H1 (cell line): ENCODE results near the gene RMND5B. TPM values are rescaled to one million over a fixed set of nuclear protein-coding genes. Genes with fewer than 3 reads are reported as not detected.

Source experiments
- CTCF ChIA-PET: fragments of 300-600 bp; sonication (Branson Sonifier 250); formaldehyde crosslinking; loops from one replicate; lab custom pipeline; 2021; ENCODE audit not compliant: partially characterized antibody; lab: Charles Lee
- POLR2A ChIA-PET: fragments of 300-600 bp; sonication (Branson Sonifier 250); formaldehyde crosslinking; loops from one replicate; lab custom pipeline; 2021; ENCODE audit warnings: inconsistent platforms; ENCODE audit not compliant: partially characterized antibody; lab: Charles Lee
- DNase-seq, 2 experiments: peaks; one replicate each; pipeline versions ENCODE4 v3.0.0 to v3.0.0-alpha.2; 2010 to 2022; ENCODE audit warnings: low spot score in 2 of 2, low read depth in 1 of 2, mixed read lengths in 1 of 2
- FAIRE-seq: peaks from 2 replicates; lab custom pipeline; 2011; peaks lifted over from hg19 to GRCh38; lab: Jason Lieb, UNC
- H2AFZ ChIP-seq: 2 replicates; pipeline ENCODE4 v1.8.1; 2012; ENCODE audit warnings: low read length, inconsistent platforms
- H2AK5ac ChIP-seq: 2 replicates; pipeline ENCODE4 v1.6.1; 2013; ENCODE audit warnings: low read depth, low read length
- H2BK120ac ChIP-seq: replicated peaks from 2 replicates; pipeline ENCODE3; 2013; ENCODE audit warnings: low read depth, low read length, inconsistent platforms
- H2BK12ac ChIP-seq: 2 replicates; pipeline ENCODE4 v1.6.1; 2013; ENCODE audit warnings: low read depth, low read length
- H2BK15ac ChIP-seq: 2 replicates; pipeline ENCODE4 v1.6.1; 2013; ENCODE audit warnings: low read length
- H2BK20ac ChIP-seq: 2 replicates; pipeline ENCODE4 v1.6.1; 2013; ENCODE audit warnings: low read length
- H2BK5ac ChIP-seq: 2 replicates; pipeline ENCODE4 v1.6.1; 2013; ENCODE audit warnings: low read depth, low read length
- H3K14ac ChIP-seq: 2 replicates; pipeline ENCODE4 v1.6.1; 2013; ENCODE audit warnings: inconsistent platforms; ENCODE audit not compliant: insufficient read length
- H3K18ac ChIP-seq: 2 replicates; pipeline ENCODE4 v1.6.1; 2013; ENCODE audit warnings: low read length; ENCODE audit errors: extremely low read depth
- H3K23ac ChIP-seq: 2 replicates; pipeline ENCODE4 v1.6.1; 2013; ENCODE audit warnings: inconsistent platforms; ENCODE audit not compliant: insufficient read length
- H3K23me2 ChIP-seq: 2 replicates; pipeline ENCODE4 v1.6.1; 2013; ENCODE audit warnings: low read depth, low read length
- H3K27ac ChIP-seq: 2 replicates; pipeline ENCODE4 v1.6.1; 2011; ENCODE audit warnings: low read depth, low read length, inconsistent platforms
- H3K27me3 ChIP-seq, 4 experiments: replicated peaks in 1 of 4; 1 replicate in 1 of 4; 2 replicates in 3 of 4; pipeline versions ENCODE4 v1.6.1 to v1.8.1; 2011 to 2013; ENCODE audit warnings: low read length in 3 of 4, mild to moderate bottlenecking in 3 of 4, inconsistent platforms in 2 of 4, mixed read lengths in 2 of 4, moderate library complexity in 1 of 4; ENCODE audit not compliant: control insufficient read depth in 3 of 4, insufficient read depth in 3 of 4; ENCODE audit errors: extremely low read depth in 1 of 4
- H3K36me3 ChIP-seq, 4 experiments: 2 replicates each; pipeline versions ENCODE4 v1.6.1 to v1.8.1; 2011 to 2013; ENCODE audit warnings: mild to moderate bottlenecking in 4 of 4, low read length in 3 of 4, moderate library complexity in 2 of 4, control low read depth in 1 of 4, inconsistent platforms in 1 of 4; ENCODE audit not compliant: insufficient read depth in 4 of 4, control insufficient read depth in 2 of 4
- H3K4ac ChIP-seq: replicated peaks from 2 replicates; pipeline ENCODE3; 2013; ENCODE audit warnings: low read length, low read depth, mixed read lengths, inconsistent platforms; ENCODE audit not compliant: insufficient read length
- H3K4me1 ChIP-seq, 4 experiments: replicated peaks in 1 of 4; 1 replicate in 1 of 4; 2 replicates in 3 of 4; pipeline versions ENCODE4 v1.6.1 to v1.8.1; 2011 to 2013; ENCODE audit warnings: low read length in 3 of 4, inconsistent platforms in 2 of 4, mixed read lengths in 1 of 4; ENCODE audit not compliant: insufficient read depth in 4 of 4, control insufficient read depth in 3 of 4
- H3K4me2 ChIP-seq, 2 experiments: 2 replicates each; pipeline versions ENCODE4 v1.6.1 to v1.8.1; 2011 to 2013; ENCODE audit warnings: low read depth in 2 of 2, low read length in 2 of 2, control low read depth in 1 of 2, inconsistent platforms in 1 of 2, mild to moderate bottlenecking in 1 of 2; ENCODE audit not compliant: insufficient read depth in 1 of 2
- H3K4me3 ChIP-seq, 4 experiments: fragments of 200-600, 300-600 bp in 1 of 4; sonication (generic), shearing (Covaris generic), sonication (Bioruptor Twin) in 1 of 4; 2 replicates each; pipeline versions ENCODE4 v1.5.1 to v1.8.1; 2011 to 2016; ENCODE audit warnings: low read length in 4 of 4, low read depth in 3 of 4, control low read depth in 2 of 4, inconsistent platforms in 2 of 4, mild to moderate bottlenecking in 2 of 4, mixed read lengths in 1 of 4, moderate library complexity in 1 of 4; ENCODE audit not compliant: insufficient read depth in 2 of 4; ENCODE audit errors: extremely low read depth in 1 of 4
- H3K56ac ChIP-seq: replicated peaks from 2 replicates; pipeline ENCODE3; 2013; ENCODE audit warnings: low read depth, mild to moderate bottlenecking, mixed read lengths, low read length, inconsistent platforms; ENCODE audit not compliant: insufficient read length
- H3K79me1 ChIP-seq: 2 replicates; pipeline ENCODE4 v1.6.1; 2013; ENCODE audit warnings: low read depth, low read length, control low read depth
- H3K79me2 ChIP-seq, 2 experiments: 2 replicates each; pipeline versions ENCODE4 v1.6.1 to v1.8.1; 2012 to 2013; ENCODE audit warnings: low read length in 2 of 2, mild to moderate bottlenecking in 2 of 2, inconsistent platforms in 1 of 2; ENCODE audit not compliant: insufficient read depth in 2 of 2, control insufficient read depth in 1 of 2
- H3K9ac ChIP-seq, 4 experiments: replicated peaks in 1 of 4; 1 replicate in 1 of 4; 2 replicates in 3 of 4; pipeline versions ENCODE4 v1.6.1 to v1.8.1; 2011 to 2013; ENCODE audit warnings: low read depth in 3 of 4, low read length in 3 of 4, control low read depth in 2 of 4, mild to moderate bottlenecking in 2 of 4, moderate library complexity in 2 of 4, inconsistent platforms in 1 of 4; ENCODE audit errors: extremely low read depth in 1 of 4
- H3K9me3 ChIP-seq, 2 experiments: 2 replicates each; pipeline versions ENCODE4 v1.6.1 to v1.8.1; 2012 to 2013; ENCODE audit warnings: mild to moderate bottlenecking in 2 of 2, moderate library complexity in 2 of 2, control low read depth in 1 of 2, inconsistent platforms in 1 of 2, low read depth in 1 of 2, low read length in 1 of 2, mixed read lengths in 1 of 2; ENCODE audit not compliant: insufficient read depth in 2 of 2
- H4K20me1 ChIP-seq, 2 experiments: replicated peaks in 1 of 2; 2 replicates each; pipeline versions ENCODE3 to v1.8.1; 2011 to 2013; ENCODE audit warnings: inconsistent platforms in 2 of 2, low read length in 2 of 2, mild to moderate bottlenecking in 1 of 2; ENCODE audit not compliant: insufficient read depth in 2 of 2, control insufficient read depth in 1 of 2
- H4K5ac ChIP-seq: 2 replicates; pipeline ENCODE4 v1.6.1; 2013; ENCODE audit warnings: low read length, low read depth, mixed read lengths, inconsistent platforms; ENCODE audit not compliant: insufficient read length
- H4K8ac ChIP-seq: 2 replicates; pipeline ENCODE4 v1.8.0; 2013; ENCODE audit warnings: mild to moderate bottlenecking, moderate library complexity, low read length, inconsistent platforms; ENCODE audit not compliant: insufficient read depth; ENCODE audit errors: extremely low read depth
- H4K91ac ChIP-seq: replicated peaks from 2 replicates; pipeline ENCODE3; 2013; ENCODE audit warnings: low read length, mixed read lengths, inconsistent platforms; ENCODE audit not compliant: insufficient read length
- ATF3 ChIP-seq: IDR thresholded peaks from 2 replicates; pipeline ENCODE4 v1.6.1; 2011; ENCODE audit warnings: low read depth, mild to moderate bottlenecking, low read length; ENCODE audit not compliant: insufficient read depth
- BACH1 ChIP-seq: IDR thresholded peaks from 2 replicates; pipeline ENCODE4 v1.6.1; 2012; ENCODE audit warnings: low read length, improper control_type of control experiment
- CHD2 ChIP-seq: IDR thresholded peaks from 2 replicates; pipeline ENCODE4 v1.6.1; 2012; ENCODE audit warnings: low read length, improper control_type of control experiment
- CTBP2 ChIP-seq: IDR thresholded peaks from 2 replicates; pipeline ENCODE4 v1.7.0; 2011; ENCODE audit warnings: borderline replicate concordance, mild to moderate bottlenecking, moderate library complexity, mixed read lengths, low read length; ENCODE audit not compliant: insufficient read depth, insufficient read length
- GTF2F1 ChIP-seq: IDR thresholded peaks from 2 replicates; pipeline ENCODE4 v1.6.1; 2012; ENCODE audit warnings: low read depth, low read length, improper control_type of control experiment, borderline replicate concordance
- KDM1A ChIP-seq: fragments of 200-600, 300-600 bp; sonication (generic); IDR thresholded peaks from 2 replicates; pipeline ENCODE4 v1.7.1; 2016; ENCODE audit warnings: mild to moderate bottlenecking, low read length, borderline replicate concordance
- KDM5A ChIP-seq: fragments of 200-600 bp; IDR thresholded peaks from 2 replicates; pipeline ENCODE4 v1.7.1; 2012; ENCODE audit warnings: mild to moderate bottlenecking, low read length, inconsistent platforms, mixed read lengths
- MAFK ChIP-seq: IDR thresholded peaks from 2 replicates; pipeline ENCODE4 v1.6.1; 2012; ENCODE audit warnings: low read depth, mild to moderate bottlenecking, improper control_type of control experiment, low read length
- POLR2AphosphoS5 ChIP-seq: IDR thresholded peaks from 2 replicates; pipeline ENCODE4 v1.6.1; 2011; ENCODE audit warnings: low read depth, low read length
- RBBP5 ChIP-seq: IDR thresholded peaks from 2 replicates; pipeline ENCODE4 v1.7.1; 2012; ENCODE audit warnings: low read depth, mild to moderate bottlenecking, inconsistent platforms, low read length, moderate library complexity, borderline replicate concordance
- RFX5 ChIP-seq: IDR thresholded peaks from 2 replicates; pipeline ENCODE4 v1.6.1; 2011; ENCODE audit warnings: low read depth, low read length, improper control_type of control experiment, borderline replicate concordance
- WGBS, 2 experiments: shearing (Covaris generic) in 1 of 2; methylation state at CpG; one replicate each; pipeline versions ENCODE4 v1.1.6 to v1.1.7; 2013 to 2015; ENCODE audit warnings: low lambda C conversion rate in 2 of 2, mixed read lengths in 2 of 2, inconsistent platforms in 1 of 2, low coverage in 1 of 2, missing lambda C conversion rate in 1 of 2; ENCODE audit not compliant: insufficient replicate concordance in 2 of 2, insufficient coverage in 1 of 2, insufficient read length in 1 of 2; ENCODE audit errors: extremely low coverage in 1 of 2, missing lambda C conversion rate in 1 of 2; 5-methylcytosine and 5-hydroxymethylcytosine counted together
- polyA plus RNA-seq, 7 experiments: library from polyadenylated mRNA; depleted of rRNA in 3 of 7; stranded (reverse) in 5 of 7; unstranded in 2 of 7; fragments of >200 nt in 5 of 7; fragments of 200-250 nt in 2 of 7; gene quantifications; 1 replicate in 5 of 7; 2 replicates in 1 of 7; 4 replicates in 1 of 7; pipeline versions ENCODE4 v1.2.1 to v1.2.3, GENCODE V29; 2011 to 2013; ENCODE audit warnings: missing spikeins in 2 of 7, mixed read lengths in 2 of 7
- total RNA-seq: library from RNA; stranded (reverse); fragmentation: NEBNext Ultra II Directional; extraction: Animal tissue kit (Norgen Biotek cat#: 25700); gene quantifications from 2 replicates; pipeline ENCODE4 v1.2.1, GENCODE V29; 2021
- TF ChIP-seq, protein P1 (sequence below): IDR thresholded peaks from 2 replicates; pipeline ENCODE4 v1.6.1; 2012; ENCODE audit warnings: inconsistent platforms

The RMND5B gene
- total and polyA plus RNA-seq, 2 of the 8 experiments (the other 6 are each of a cell fraction or from before 2014, with no cell fraction given), result 75.9 to 90.2 TPM

DNA sequence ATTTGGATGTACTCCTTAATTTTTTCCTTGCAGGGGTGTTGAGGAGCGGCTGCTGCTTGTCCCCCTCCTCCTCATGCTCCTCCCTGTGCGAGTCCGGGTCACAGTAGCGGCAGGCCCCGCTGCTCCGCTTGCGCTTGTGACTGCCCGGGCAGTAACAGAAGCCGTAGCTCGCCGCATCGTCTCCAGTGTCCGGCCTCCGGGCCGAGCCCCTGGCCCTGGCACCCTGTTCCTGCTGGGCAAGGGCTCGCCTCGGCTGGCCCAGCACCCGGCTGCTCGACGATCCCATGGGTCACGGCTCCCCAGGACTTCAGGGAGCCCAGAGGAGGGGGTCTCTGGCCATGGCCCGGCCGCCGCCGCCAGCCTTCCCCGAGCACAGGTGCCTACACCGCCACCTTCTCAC, 56.2 kb downstream of the RMND5B start, which contains the start of gene GMCL2:
Gene GMCL2 (minus strand): TSS at position 358 of the 400 bp plus-strand sequence. CDS start 72 bp downstream, at position 286.
- ChIA-PET POLR2A (interaction anchor here (1.0 to 38.5 kb wide), 3 partner anchors 10 to 41 kb away, joined by 3 to 985 read pairs (median 5); partner anchors contain the start of gene HNRNPAB), CTCF (interaction anchor here (1.1 to 1.2 kb wide), 2 partner anchors 14 to 111 kb away, joined by 3 read pairs; no protein-coding TSS in a partner anchor)
- H3K56ac ChIP-seq, result no peak within 1 kb of the TSS
- no peak within 1 kb of the TSS for H2BK20ac ChIP-seq
- H3K79me2 ChIP-seq, result no peaks in the 10 kb centered on the region
- 0 out of 2 replicates have a peak within 1 kb of the TSS, but pooled peaks have one; percentile 27 for H2BK12ac ChIP-seq
- no peak within 1 kb of the TSS for H3K4ac ChIP-seq
- H3K14ac ChIP-seq, result no peak within 1 kb of the TSS
- no peak within 1 kb of the TSS for H2BK15ac ChIP-seq
- no peak within 1 kb of the TSS for H3K4me2 ChIP-seq
- no peaks in the 10 kb centered on the region for H4K20me1 ChIP-seq
- H3K23ac ChIP-seq, result no peak within 1 kb of the TSS
- H3K9ac ChIP-seq, result no peak within 1 kb of the TSS
- FAIRE-seq (no peak), DNase-seq (no peak)
- H3K4me1 ChIP-seq, result peaks cover 2 to 8% (median 5%) of the 10 kb centered on the region in 4 experiments; a peak in 5 of 7 replicates
- H2AK5ac ChIP-seq, result no peak within 1 kb of the TSS
- no peak within 1 kb of the TSS for H4K91ac ChIP-seq
- no peaks in the 10 kb centered on the region for H3K27me3 ChIP-seq
- no peaks in the 10 kb centered on the region for H3K79me1 ChIP-seq
- no peak within 1 kb of the TSS for H4K8ac ChIP-seq
- no peak within 1 kb of the TSS; the same call in 1 of the 2 replicates for H2AFZ ChIP-seq
- no peak within 1 kb of the TSS; the same call in 1 of the 2 replicates for H3K18ac ChIP-seq
- H3K27ac ChIP-seq, result no peak within 1 kb of the TSS
- no peaks in the 10 kb centered on the region for H3K23me2 ChIP-seq
- no peak within 1 kb of the TSS for H4K5ac ChIP-seq
- no peak within 1 kb of the TSS for H2BK5ac ChIP-seq
- peaks cover 0 to 4% of the 10 kb centered on the region in 2 experiments; a peak in 1 of 4 replicates for H3K9me3 ChIP-seq
- H2BK120ac ChIP-seq, result no peak within 1 kb of the TSS
- H3K4me3 ChIP-seq, result no peak within 1 kb of the TSS
- 88% methylated on average over 21 of the region's 27 CpGs; no CpG with 5 or more reads in 1 of the 2 experiments for WGBS, 2 experiments
- H3K36me3 ChIP-seq, result no peaks in the 10 kb centered on the region
- no peak for TF ChIP-seq KDM5A
- no peak for TF ChIP-seq CHD2
- no peak for TF ChIP-seq BACH1
- TF ChIP-seq POLR2AphosphoS5, result no peak
- TF ChIP-seq, protein P1, sequence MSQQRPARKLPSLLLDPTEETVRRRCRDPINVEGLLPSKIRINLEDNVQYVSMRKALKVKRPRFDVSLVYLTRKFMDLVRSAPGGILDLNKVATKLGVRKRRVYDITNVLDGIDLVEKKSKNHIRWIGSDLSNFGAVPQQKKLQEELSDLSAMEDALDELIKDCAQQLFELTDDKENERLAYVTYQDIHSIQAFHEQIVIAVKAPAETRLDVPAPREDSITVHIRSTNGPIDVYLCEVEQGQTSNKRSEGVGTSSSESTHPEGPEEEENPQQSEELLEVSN, result no peak
- no peak for TF ChIP-seq KDM1A
- no peak for TF ChIP-seq RBBP5
- no peak for TF ChIP-seq ATF3
- TF ChIP-seq RFX5, result no peak
- no peak for TF ChIP-seq GTF2F1
- TF ChIP-seq MAFK, result no peak
- TF ChIP-seq CTBP2, result no peak
